Effector CD8-positive, alpha-beta T cell (primary cell): ENCODE results near the gene DLX5.

Experiments used
- DNase-seq: peaks from one replicate; lab custom pipeline; 2025; lab: John Stamatoyannopoulos, UW

Gene DLX5

DNA sequence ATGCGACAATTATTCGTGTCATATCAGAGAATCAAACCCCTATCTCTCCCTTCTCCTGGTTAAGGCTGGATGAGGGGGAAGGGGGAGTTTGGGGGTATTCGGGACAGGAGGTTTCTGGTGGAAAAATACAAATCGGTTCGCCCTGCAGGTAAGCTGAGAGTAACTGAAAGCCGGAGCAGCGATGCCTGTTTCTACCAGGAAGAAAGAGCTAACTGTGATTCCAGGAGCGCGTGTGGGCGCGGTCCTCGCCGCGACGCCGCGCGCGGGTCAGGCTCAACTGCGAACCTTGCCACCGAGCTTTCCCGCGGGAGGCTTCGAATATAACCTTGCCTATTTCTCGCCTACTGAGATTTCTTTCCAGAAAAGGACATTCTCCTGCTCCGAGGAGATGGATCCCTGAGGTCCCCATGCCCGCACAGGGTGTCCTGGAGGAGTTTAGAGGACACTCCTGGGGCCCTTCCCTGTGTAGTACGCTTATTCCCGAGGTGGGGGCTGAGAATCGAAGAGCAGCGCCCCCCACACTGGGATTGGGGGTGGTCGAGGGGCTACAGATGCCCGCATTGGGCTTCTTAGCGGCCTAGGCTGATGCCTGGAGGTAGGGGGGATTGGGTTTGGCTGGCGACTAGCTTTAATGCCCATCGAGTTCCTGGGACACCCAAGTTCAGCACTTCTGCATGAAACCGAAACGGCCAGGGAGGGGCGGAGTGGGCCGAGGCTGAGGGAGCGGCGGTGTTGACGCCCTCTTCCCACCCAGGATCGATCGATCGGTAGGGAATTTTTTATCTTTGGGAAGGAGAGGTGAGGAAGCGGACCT lies 32.2 kb downstream of the DLX5 start:
- DNase-seq, result no peak

DNA sequence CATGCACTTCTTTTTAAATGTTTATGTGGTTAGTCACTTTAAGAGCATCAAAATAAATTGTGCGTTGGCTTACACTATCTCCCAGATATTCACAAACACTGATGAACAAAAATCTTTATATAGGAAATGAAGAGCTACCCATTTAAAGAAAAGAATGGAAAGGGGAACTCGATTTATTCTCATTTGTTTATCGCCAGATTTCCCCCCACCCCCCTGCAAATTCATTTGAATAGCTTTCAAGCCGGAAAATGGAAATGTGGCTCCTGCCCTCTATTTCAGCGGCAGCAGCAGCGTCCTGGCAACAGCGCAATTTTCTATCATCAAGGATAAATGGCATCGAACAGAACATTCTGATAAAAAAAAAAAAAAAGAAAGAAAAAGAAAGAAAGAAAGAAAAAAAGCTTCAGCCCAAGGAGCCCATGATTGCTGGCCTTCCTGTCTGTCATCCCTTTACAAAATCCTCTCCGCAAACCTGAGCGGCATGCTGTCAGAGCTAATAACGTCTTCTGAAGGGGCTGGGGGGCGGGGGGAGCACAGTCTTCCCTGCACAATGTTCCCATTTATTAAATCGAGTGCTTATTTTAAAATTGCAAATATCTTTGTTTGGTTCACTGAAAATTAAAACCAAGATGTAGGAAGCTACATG lies 33.0 kb downstream of the DLX5 start:
- no peak for DNase-seq

DNA sequence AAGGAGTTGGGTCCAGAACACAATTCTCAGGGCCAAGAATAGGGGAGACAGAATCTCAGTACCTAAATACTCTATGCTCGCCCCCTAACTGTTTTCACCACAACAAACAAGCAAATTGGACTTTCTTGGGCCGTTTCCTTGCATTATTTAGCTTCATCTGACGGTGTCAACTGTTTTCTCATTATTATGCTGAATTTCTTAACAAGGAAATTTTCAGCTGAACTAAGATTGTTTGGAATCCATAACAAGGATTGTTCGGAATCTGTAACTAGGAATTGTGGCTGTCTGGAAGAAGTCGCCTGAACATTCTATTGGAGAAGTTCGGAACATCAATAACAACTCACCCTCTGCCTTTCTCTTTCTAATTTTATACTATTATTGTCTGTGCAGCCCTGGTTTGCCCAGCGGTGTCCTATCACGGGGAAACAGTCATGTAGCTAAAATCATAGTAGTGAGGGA lies 34.7 kb downstream of the DLX5 start:
- no peak for DNase-seq

DNA sequence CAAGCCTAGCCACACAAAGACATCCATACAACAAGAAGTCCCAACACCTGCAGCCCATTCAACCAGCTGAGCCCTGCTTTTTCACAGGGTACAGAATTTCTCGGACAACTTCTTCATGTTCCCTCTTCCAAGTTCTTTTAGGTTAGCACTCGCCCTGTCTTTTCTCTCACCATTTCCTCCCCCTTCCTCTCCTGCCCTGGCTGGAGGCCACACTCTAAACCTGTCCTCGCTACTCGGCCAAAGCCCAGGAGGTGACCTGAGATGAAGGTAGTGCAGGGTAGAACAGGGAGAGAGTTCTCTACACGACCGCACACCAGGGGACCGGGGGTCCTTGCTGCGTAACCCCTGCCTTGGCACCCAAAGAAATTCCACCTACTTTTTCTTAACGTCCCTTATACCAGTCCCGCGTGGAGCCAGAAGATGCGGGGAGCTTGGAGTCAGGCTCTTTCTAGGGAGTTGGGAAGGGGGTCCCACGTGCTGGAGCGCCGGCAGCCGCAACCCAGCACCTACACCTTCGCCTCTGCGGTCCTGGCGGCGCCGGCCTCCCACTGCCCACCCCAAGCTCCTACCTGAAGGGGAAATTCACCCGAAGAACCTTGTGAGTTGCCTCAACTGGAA lies 35.3 kb downstream of the DLX5 start:
- DNase-seq, result no peak

DNA sequence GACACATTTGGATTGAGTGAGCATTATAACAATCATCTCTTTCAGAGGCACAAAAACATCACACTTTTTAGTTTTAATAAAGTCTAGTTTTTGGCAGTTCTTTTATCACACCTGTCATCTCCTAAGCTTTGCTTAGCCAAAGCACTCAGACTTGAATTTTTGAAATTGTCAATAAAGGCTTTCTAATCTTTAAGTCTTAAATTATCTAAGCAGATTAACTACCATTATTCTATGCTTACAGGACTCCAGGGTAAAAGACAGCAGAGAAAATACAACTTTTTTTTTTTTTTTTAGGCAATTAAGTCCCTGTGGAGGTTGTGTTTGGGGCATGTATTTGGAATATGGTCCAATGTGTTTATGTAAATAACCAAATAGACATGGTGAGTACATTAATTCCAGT lies 36.9 kb downstream of the DLX5 start:
- DNase-seq, result no peak

DNA sequence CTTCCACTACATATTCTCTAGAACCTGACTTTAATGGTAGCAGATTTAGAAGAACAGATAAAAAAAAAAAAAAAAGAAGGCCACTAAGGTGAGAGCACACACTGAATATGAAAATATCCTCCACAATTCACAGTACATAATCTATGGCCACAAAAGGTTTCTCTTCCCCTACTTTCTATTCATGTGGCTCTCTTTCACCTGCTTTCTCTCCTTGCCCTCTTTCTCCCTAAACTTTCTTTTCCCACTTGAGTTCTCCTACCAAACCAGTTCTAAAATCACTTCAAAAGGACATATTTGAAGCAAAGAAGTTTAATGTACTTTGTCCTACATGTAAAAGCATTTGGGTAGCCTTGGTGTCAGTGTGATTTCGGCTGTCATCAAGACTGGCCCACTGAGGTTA lies 37.7 kb downstream of the DLX5 start:
- DNase-seq, result no peak

DNA sequence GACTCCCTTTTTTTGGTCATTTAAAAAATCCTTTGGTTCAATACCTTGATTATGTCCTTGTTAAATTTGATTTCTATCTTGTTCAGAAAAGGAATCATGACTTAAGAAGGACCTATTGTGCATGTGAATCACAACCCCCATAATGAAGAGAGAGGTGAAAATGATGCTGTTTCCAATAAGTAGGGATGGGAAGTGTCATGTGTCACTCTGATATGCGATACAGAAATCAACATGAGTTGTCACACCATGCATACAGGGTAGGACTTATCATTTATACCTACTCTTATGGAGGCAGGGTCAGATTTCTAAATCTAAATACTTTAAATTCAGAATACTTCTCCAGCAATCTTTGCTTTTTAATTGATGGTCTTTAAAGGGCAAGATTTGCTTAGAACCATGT lies 38.6 kb downstream of the DLX5 start:
- no peak for DNase-seq

DNA sequence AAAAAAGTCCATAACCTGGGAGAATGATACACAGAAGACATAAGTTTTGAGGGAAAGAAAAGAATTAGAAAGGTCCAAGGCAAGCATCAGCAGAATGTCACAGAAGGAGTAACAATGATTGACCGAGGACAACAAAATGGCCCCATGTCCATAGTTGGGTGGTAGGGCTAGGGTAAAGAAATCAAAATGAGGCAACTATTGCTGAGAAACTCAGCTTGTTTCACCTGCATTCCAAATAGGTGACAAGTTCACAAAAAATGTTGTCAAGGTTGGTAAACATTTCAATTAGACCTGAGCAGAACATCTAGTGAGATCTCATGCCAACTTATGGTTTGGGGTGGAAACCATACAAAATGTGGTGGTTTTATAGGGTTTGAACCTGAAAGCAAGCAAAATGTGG lies 42.0 kb downstream of the DLX5 start:
- no peak for DNase-seq

DNA sequence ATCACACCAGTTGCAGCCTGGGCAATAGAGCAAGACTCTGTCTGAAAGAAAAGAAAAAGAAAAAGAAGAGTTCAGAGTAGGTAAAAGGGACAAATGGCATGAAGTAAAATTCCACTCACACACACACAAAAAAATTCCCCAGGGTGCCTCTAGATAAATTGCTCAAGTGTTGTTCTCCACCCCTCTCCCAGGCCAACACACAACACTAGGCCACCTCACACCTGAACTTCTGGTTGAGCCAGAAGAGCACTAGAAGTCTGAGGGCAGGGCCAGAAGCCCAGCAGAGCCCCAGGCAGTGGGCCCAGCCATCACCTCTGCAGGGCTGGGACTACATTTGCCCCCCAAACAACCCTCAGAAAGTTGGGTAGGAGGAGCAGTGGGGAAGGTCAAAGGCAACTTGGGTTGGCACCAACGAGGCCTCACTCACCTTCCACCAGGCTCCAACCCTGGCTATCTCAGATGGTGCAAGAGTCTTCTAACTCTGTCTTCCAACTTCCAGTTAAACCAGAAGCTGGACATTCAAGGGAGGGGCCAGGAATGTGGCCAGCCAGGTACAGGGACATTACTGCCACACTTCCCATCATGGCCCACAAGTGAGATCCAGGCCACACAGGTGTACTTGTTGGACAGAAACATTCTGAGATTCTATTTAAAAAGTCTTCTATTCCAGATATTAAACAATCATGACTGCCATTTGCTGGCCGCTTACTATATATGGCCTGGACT lies 44.9 kb downstream of the DLX5 start:
- no peak for DNase-seq

DNA sequence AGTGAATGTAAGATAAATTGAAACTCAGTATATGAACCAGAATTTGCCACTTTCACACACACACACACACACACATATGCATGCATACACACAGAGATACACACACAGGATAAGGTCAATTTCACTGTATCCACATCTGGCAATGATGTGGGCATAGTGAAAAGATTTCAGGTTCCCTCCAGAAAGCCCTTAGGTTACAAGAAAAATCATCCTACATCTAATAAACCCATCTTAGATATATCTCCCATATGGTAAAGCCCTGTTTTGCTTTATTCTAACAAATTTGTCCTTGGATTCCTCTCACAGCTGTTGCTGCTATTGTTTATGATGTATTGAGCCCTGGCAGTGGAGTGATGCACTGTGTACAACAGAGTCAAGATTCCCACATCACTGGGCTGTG lies 47.2 kb downstream of the DLX5 start:
- no peak for DNase-seq

DNA sequence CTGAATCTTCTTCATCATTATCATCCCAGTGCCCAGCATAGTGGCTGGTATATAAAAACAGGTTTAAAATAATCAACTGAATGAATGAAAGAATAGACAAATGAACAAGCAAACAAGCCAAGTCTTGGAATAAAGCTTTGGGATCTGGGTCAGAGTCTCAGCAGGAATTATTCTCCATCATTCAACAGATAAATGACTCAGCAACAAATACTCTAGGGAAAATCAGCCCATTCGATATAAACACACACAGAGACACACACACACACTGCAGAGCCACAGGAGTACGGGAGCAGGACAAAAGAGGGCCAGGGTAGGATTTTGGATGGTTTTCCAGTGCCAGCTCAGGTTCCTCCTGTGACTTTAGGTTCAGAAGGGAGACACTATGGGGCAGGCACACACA lies 48.5 kb downstream of the DLX5 start:
- DNase-seq, result no peak

DNA sequence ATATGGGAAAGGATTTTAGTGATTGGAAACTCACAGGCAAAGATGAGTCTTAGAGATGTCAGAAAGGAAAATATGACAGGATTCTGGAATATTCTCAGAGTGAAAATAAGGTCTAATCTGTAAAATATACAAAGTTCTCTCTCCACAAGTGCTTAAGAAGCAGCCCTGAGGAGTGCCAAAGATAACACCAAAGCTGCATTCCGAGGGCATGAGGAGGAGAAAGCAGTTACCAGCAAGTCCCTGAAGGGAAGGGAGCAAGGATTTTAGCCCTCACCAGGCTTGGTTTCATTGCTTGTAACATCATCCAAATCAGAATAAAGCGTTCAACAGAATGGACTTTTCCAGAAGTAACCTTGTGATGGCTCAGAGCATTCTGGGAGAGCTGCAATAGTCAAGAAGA lies 50.6 kb downstream of the DLX5 start:
- no peak for DNase-seq

DNA sequence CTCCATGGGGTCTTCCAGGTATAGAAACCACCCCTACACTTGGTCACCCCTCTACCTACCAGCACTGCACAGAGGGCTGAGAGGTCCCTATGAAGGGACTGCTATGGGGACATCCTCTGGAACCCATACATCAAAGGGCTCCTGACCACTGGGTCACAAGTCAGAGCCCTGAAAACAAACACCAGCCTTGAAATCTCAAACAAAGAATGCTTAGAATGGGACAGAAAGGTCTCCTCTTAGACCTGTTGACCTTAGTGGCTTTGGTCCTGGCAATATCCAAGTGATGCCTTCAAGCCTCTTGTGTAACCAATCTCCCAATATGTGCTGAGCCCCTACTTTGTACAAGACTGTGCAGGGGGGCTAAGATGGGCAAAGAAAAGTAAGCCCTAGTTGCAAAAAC lies 53.9 kb downstream of the DLX5 start:
- DNase-seq, result no peak
